GM19468 (cell line): ENCODE results near the gene RHBDL3.
"Not testable (repeated sequence)": the region's sequence is repeated elsewhere in the genome, so short reads cannot be mapped to it uniquely, and the experiment has no call there.

ENCODE experiments used
- ATAC-seq: cut with Tn5 transposase; IDR thresholded peaks from one replicate; pipeline ENCODE4 v1.9.1; 2021; ENCODE audit warnings: mild to moderate bottlenecking, moderate library complexity, moderate number of reproducible peaks; ENCODE audit not compliant: unreplicated experiment; ENCODE audit errors: extremely low read depth

RHBDL3 gene

DNA sequence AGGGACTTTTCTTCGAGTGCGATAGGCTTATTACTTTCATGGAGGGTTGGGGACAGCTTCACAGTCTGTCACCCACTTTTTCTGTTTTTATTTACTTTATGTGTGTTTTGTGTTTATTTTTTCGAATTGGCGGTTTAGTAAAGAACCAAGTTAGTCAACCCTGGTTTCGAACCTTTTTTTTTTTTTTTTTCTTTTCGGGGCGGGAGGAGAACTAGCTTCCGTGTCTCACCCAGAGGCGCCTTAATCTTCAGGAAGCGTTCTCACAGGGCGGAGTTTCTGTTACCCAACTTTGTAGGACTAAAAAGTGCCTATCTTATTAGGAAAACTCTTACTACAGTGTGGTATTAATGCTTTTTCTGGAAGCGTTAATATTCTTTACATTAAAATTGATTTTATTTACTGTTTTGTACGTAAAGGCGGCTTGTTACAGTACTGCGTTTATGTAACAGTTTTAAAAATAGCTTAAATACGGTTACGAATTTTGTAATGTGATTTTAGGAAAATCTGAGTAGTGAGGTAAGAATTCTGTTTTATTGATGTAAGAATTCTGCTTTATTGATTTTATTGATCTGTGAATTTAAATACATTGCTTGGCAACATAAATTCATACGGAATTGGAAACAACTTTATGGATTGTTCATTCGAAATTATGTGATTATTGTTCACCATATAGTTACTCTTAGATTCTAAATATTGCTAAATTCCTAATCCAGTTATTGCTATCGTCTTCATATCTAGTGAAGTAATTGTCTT, 85.2 kb downstream of the RHBDL3 start:
- ATAC-seq: no peak

DNA sequence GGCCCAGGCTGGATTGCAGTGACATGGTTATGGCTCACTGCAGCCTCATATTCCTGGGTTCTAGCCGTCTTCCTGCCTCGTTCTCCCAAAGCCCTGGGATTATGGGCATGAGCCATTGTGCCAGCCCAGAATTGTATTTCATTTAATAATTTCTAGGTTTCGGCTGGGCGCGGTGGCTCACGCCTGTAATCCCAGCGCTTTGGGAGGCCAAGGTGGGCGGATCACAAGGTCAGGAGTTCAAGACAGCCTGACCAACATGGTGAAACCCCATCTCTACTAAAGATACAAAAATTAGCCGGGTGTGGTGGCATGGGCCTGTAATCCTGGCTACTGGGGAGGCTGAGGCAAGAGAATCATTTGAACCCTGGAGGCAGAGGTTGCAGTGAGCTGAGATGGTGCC, 87.1 kb downstream of the RHBDL3 start:
- not testable (repeated sequence) for ATAC-seq

DNA sequence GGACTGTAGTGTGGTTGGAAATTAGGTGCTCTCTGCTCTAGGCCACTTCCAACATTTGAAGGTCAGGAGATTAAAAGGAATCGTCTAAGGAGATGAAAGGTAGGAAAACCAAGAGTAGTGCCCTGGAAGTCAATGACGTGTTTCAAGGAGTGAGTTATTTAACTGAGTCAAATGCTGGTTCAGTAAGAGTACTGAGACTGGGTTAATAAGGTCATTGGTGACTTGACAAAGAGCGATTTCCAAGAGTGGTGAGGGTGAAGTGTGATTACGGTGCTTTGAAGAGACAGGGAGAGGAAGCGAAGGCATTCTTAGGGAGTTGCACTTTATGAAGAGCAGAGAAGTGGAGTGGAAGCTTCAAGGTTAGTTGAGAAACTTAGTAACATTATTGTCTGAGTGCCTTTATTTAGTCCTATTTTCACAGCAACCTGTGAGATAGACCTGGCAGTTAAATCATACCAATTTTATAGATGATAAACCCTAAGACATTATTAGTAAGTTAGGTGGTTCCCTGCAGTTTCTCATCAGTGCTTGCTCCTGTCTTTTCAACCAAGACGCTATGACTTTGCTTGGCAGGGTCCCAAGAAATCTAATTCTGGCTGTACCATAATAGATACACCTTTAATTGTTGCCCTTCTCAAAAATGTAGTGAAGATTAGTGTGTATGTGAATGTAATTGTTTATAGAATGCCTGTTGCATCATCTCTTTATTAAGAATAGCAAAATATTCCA, 90.2 kb downstream of the RHBDL3 start:
- no peak for ATAC-seq

DNA sequence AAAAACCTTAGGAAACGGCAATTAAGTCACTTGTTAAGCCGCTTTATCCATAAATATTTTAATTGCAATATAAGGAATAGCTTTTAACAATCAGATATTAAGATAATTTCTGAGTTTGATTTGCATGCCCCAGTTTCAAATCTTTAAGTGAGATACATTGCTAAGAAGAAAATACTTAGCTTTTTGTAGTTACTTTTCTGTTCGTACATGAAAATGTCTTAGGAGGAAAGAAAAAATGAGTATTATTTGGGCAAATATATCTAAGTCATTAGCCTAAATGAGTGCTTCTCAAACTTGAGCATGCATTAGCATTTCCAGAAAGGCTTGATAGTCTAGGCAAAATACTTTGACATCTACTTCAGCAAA, 90.7 kb downstream of the RHBDL3 start:
- no peak for ATAC-seq

DNA sequence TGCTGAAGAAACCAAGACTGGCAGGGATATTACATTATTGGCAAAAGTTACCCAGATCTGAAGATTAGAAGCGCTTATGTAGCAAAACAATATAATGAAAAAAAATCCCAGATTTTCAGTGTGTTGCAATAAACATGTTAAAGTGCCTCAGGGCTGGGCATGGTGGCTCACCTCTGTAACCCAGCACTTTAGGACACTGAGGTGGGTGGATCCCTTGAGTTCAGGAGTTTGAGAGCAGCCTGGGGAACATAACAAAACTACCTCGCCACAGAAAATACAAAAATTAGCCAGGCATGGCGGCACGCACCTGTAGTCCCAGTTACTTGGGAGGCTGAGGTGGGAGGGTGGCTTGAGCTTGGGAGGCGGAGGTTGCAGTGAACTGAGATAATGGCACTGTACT, 91.1 kb downstream of the RHBDL3 start:
- ATAC-seq: no peak

DNA sequence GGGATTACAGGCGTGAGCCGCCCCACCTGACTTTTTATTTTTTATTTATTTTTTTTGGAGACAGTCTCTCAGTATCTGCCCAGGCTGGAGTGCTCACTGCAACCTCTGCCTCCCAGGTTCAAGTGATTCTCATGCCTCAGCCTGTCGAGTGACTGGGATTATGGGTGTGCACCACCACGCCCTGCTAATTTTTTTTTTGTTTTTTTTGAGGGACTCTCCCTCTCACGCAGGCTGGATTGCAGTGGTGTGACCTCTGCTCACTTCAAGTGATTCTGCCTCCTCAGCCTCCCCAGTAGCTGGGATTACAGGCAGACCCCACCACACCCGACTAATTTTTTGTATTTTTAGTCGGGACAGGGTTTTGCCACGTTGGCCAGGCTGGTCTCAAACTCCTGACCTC, 92.0 kb downstream of the RHBDL3 start:
- no peak for ATAC-seq

DNA sequence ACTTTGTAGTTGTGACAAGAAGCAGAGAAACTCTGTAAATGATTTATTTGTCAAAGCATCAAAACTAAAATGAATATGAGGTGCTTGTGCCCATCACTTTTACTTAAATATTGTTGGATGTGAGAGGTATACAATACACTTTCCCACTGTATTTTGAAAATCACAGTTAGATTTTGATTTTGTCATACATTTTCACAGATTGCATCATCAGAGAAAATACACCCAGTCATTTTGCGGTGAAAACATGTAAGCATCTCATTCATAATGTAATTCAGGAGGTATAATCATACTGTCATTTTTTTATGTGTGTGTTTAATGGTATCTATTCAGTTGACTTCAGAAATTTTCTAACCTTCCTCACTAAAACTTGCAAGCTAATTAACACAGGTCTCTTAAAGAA, 95.6 kb downstream of the RHBDL3 start:
- no peak for ATAC-seq

DNA sequence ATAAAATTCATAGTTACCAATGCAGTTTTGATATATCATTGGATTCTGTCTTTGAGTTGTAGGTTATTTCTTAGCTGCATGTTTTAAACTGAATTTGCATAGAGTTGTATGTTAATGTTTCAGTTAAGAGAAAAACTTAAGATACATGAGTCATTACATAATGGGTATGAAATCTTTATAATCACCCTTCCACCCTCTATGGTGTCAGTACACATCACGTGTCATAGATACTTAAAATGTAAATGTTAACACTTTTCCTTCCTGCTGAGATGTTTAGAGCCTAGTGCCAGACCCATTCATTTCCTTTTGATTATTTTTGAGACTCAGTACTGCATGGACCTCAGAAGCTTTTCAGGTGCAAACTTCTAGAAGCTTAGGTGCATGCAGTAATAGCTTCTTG, 104.8 kb downstream of the RHBDL3 start:
- no peak for ATAC-seq
